Neural cell (in vitro differentiated cells): Measurements from ENCODE around the gene ZNF189. TPM values are rescaled to one million over a fixed set of nuclear protein-coding genes. Genes with fewer than 3 reads are reported as not detected.

ENCODE experiments used
- H2AFZ ChIP-seq: fragments of 200-600, 300-800 bp; sonication (generic), shearing (Covaris generic); 2 replicates; pipeline ENCODE4 v1.6.0; 2014; ENCODE audit warnings: low read depth, mild to moderate bottlenecking, antibody characterized with exemption, low read length, moderate library complexity
- H3F3A ChIP-seq: fragments of 200-600 bp; shearing (Covaris generic); 2 replicates; pipeline ENCODE4 v1.6.1; 2016; ENCODE audit warnings: mild to moderate bottlenecking, moderate library complexity, mixed read lengths, antibody characterized with exemption, low read length; ENCODE audit not compliant: insufficient read depth, poor library complexity, severe bottlenecking
- H3K27ac ChIP-seq: fragments of 200-600, 300-800 bp; sonication (generic), shearing (Covaris generic); 2 replicates; pipeline ENCODE4 v1.5.1; 2014; ENCODE audit warnings: mild to moderate bottlenecking, low read length, moderate library complexity
- H3K27me3 ChIP-seq: fragments of 300-800, 200-600 bp; sonication (generic), shearing (Covaris generic); 2 replicates; pipeline ENCODE4 v1.6.0; 2014; ENCODE audit warnings: mild to moderate bottlenecking, low read depth, low read length, moderate library complexity; ENCODE audit not compliant: insufficient read depth
- H3K36me3 ChIP-seq: fragments of 300-800, 200-600 bp; sonication (generic), shearing (Covaris generic); 2 replicates; pipeline ENCODE4 v1.5.1; 2014; ENCODE audit warnings: mild to moderate bottlenecking, antibody characterized with exemption, low read length, moderate library complexity; ENCODE audit not compliant: insufficient read depth
- H3K4me2 ChIP-seq: fragments of 300-800, 200-600 bp; sonication (generic), shearing (Covaris generic); 2 replicates; pipeline ENCODE4 v1.6.0; 2014; ENCODE audit warnings: mild to moderate bottlenecking, low read length
- H3K4me3 ChIP-seq: fragments of 300-800, 200-600 bp; sonication (generic), shearing (Covaris generic); 2 replicates; pipeline ENCODE4 v1.5.1; 2014; ENCODE audit warnings: mild to moderate bottlenecking, low read length, moderate library complexity
- H3K79me2 ChIP-seq: fragments of 200-600 bp; shearing (Covaris generic); replicated peaks from 2 replicates; pipeline ENCODE4 v1.6.0; 2014; ENCODE audit warnings: mild to moderate bottlenecking, low read length, moderate library complexity; ENCODE audit not compliant: insufficient read depth
- H3K9ac ChIP-seq: fragments of 300-800, 200-600 bp; sonication (generic), shearing (Covaris generic); 2 replicates; pipeline ENCODE4 v1.6.1; 2016; ENCODE audit warnings: mild to moderate bottlenecking, low read length, mixed read lengths
- H3K9me2 ChIP-seq: fragments of 200-600 bp; shearing (Covaris generic); 2 replicates; pipeline ENCODE4 v1.6.1; 2016; ENCODE audit warnings: mild to moderate bottlenecking, low read length, mixed read lengths; ENCODE audit not compliant: insufficient read depth
- H3K9me3 ChIP-seq: fragments of 200-600, 300-800 bp; sonication (generic), shearing (Covaris generic); 2 replicates; pipeline ENCODE4 v1.6.1; 2016; ENCODE audit warnings: mild to moderate bottlenecking, mixed run types, low read length, moderate library complexity, mixed read lengths
- H4K20me1 ChIP-seq: fragments of 200-600 bp; shearing (Covaris generic); 2 replicates; pipeline ENCODE4 v1.6.1; 2016; ENCODE audit warnings: mild to moderate bottlenecking, mixed run types; ENCODE audit not compliant: insufficient read depth
- EP300 ChIP-seq: fragments of 450-650 bp; conservative IDR thresholded peaks from 2 replicates; pipeline ENCODE4 v1.6.1; 2014; ENCODE audit warnings: antibody characterized with exemption, mild to moderate bottlenecking, moderate library complexity; ENCODE audit not compliant: poor library complexity, severe bottlenecking
- EZH2 ChIP-seq: fragments of 200-600, 300-800 bp; shearing (Covaris generic), sonication (generic); IDR thresholded peaks from 2 replicates; pipeline ENCODE4 v1.6.1; 2014; ENCODE audit warnings: antibody characterized with exemption, low read length, borderline replicate concordance, mild to moderate bottlenecking; ENCODE audit not compliant: insufficient read depth, poor library complexity, severe bottlenecking
- MXI1 ChIP-seq: fragments of 450-650 bp; conservative IDR thresholded peaks from 2 replicates; pipeline ENCODE4 v1.6.1; 2014; ENCODE audit warnings: antibody characterized with exemption, mild to moderate bottlenecking; ENCODE audit not compliant: poor library complexity, severe bottlenecking
- POLR2AphosphoS5 ChIP-seq: IDR thresholded peaks from 2 replicates; pipeline ENCODE4 v1.6.1; 2012
- RAD21 ChIP-seq: fragments of 450-650 bp; conservative IDR thresholded peaks from 2 replicates; pipeline ENCODE4 v1.6.1; 2014; ENCODE audit warnings: antibody characterized with exemption, mild to moderate bottlenecking, moderate library complexity
- SMC3 ChIP-seq: fragments of 450-650 bp; conservative IDR thresholded peaks from 2 replicates; pipeline ENCODE4 v1.6.1; 2014; ENCODE audit warnings: antibody characterized with exemption, mild to moderate bottlenecking, moderate library complexity; ENCODE audit not compliant: poor library complexity
- TAF1 ChIP-seq: IDR thresholded peaks from 2 replicates; pipeline ENCODE4 v1.6.1; 2012; ENCODE audit warnings: low read depth
- polyA plus RNA-seq: library from polyadenylated mRNA; depleted of rRNA; stranded (reverse); fragments of >200 nt; gene quantifications from 2 replicates; pipeline ENCODE4 v1.2.3, GENCODE V29; 2014
- TF ChIP-seq, protein P1 (sequence below): IDR thresholded peaks from 2 replicates; pipeline ENCODE4 v1.6.1; 2012; ENCODE audit warnings: borderline replicate concordance
- TF ChIP-seq, protein P2 (sequence below): fragments of 450-650 bp; IDR thresholded peaks from 2 replicates; pipeline ENCODE4 v1.5.1; 2014; ENCODE audit warnings: antibody characterized with exemption, mild to moderate bottlenecking, moderate library complexity; ENCODE audit not compliant: poor library complexity, severe bottlenecking

Gene ZNF189
- polyA plus RNA-seq, 1 donor from 2014 or later = 28.0 TPM

DNA sequence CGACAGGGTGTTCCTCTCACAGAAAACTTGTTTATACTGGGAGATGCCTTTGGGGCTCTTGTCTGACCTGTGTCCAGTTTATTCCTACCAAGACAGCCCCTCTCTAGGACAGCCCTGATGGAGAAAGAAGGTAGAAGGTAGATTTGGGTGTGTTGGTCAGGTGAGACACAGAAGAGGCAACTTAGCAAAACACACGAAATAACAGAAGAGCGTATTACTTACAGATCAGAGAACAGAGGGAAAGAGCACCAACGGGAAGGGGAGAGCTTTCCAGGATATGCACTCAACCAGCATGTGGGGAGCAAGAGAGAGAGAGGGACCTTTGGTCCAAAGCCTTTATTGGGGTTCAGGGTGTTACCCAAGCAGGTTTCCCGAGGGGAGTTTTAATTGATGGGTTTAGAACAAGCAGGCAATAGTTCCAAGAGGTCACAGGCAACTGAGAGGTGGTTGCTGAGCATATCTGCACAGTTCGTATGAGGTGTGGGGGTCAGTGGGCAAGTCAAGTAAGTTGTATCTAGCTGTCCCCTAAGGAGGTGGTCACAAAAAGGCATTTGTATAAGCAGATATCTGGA lies 45.7 kb upstream of the ZNF189 start:
- H3K27ac ChIP-seq = no peak overlapping the region
- no peak for TF ChIP-seq TAF1
- no peak for TF ChIP-seq EZH2
- no peak for TF ChIP-seq RAD21
- TF ChIP-seq MXI1 = no peak
- TF ChIP-seq, protein P1, sequence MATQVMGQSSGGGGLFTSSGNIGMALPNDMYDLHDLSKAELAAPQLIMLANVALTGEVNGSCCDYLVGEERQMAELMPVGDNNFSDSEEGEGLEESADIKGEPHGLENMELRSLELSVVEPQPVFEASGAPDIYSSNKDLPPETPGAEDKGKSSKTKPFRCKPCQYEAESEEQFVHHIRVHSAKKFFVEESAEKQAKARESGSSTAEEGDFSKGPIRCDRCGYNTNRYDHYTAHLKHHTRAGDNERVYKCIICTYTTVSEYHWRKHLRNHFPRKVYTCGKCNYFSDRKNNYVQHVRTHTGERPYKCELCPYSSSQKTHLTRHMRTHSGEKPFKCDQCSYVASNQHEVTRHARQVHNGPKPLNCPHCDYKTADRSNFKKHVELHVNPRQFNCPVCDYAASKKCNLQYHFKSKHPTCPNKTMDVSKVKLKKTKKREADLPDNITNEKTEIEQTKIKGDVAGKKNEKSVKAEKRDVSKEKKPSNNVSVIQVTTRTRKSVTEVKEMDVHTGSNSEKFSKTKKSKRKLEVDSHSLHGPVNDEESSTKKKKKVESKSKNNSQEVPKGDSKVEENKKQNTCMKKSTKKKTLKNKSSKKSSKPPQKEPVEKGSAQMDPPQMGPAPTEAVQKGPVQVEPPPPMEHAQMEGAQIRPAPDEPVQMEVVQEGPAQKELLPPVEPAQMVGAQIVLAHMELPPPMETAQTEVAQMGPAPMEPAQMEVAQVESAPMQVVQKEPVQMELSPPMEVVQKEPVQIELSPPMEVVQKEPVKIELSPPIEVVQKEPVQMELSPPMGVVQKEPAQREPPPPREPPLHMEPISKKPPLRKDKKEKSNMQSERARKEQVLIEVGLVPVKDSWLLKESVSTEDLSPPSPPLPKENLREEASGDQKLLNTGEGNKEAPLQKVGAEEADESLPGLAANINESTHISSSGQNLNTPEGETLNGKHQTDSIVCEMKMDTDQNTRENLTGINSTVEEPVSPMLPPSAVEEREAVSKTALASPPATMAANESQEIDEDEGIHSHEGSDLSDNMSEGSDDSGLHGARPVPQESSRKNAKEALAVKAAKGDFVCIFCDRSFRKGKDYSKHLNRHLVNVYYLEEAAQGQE = no peak
- TF ChIP-seq, protein P2, sequence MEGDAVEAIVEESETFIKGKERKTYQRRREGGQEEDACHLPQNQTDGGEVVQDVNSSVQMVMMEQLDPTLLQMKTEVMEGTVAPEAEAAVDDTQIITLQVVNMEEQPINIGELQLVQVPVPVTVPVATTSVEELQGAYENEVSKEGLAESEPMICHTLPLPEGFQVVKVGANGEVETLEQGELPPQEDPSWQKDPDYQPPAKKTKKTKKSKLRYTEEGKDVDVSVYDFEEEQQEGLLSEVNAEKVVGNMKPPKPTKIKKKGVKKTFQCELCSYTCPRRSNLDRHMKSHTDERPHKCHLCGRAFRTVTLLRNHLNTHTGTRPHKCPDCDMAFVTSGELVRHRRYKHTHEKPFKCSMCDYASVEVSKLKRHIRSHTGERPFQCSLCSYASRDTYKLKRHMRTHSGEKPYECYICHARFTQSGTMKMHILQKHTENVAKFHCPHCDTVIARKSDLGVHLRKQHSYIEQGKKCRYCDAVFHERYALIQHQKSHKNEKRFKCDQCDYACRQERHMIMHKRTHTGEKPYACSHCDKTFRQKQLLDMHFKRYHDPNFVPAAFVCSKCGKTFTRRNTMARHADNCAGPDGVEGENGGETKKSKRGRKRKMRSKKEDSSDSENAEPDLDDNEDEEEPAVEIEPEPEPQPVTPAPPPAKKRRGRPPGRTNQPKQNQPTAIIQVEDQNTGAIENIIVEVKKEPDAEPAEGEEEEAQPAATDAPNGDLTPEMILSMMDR = no peak
- TF ChIP-seq SMC3 = no peak
- no peak for TF ChIP-seq POLR2AphosphoS5
- no peak for TF ChIP-seq EP300
- no peaks in the 10 kb centered on the region for H4K20me1 ChIP-seq

DNA sequence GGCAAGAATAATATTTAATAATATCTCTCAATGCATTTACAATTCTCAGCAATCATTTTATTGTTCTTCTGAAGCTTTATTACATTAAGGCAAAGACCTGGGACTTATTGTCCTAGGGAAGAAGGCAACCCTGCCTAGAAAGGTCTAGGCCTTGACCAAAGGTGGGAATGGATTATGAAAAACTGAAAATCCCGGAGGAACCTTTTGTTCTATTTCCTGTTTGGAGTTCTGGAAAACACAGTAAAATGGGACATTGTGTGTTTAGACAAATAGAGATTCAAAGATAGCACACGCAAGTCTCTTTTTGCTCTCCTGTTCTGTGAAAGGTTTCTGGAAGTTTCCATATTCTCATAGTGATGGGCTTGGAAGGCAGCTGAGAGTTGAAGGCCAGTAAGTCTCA lies 45.0 kb upstream of the ZNF189 start:
- Histone ChIP-seq H3K36me3 (no peaks in the 10 kb centered on the region), H3K9ac (no peak overlapping the region), H3K4me2 (no peak overlapping the region), H3K27me3 (no peaks in the 10 kb centered on the region), H3K9me3 (no peaks in the 10 kb centered on the region), H3F3A (no peaks in the 10 kb centered on the region), H3K9me2 (no peaks in the 10 kb centered on the region), H2AFZ (no peak overlapping the region), H3K79me2 (no peaks in the 10 kb centered on the region), H3K4me3 (no peak overlapping the region), H3K27ac (no peak overlapping the region), H4K20me1 (no peaks in the 10 kb centered on the region)
- no peak for TF ChIP-seq MXI1
- TF ChIP-seq, protein P2 = no peak
- TF ChIP-seq EZH2 = no peak
- TF ChIP-seq EP300 = no peak
- TF ChIP-seq SMC3 = no peak
- TF ChIP-seq POLR2AphosphoS5 = no peak
- TF ChIP-seq RAD21 = no peak
- TF ChIP-seq TAF1 = no peak
- TF ChIP-seq, protein P1 = no peak

More for the DNA sequence above, 45.7 kb upstream of the ZNF189 start:
- Histone ChIP-seq H3K27me3 (no peaks in the 10 kb centered on the region), H3K9me3 (no peaks in the 10 kb centered on the region), H3K36me3 (no peaks in the 10 kb centered on the region), H3K79me2 (no peaks in the 10 kb centered on the region), H2AFZ (no peak overlapping the region), H3K9ac (no peak overlapping the region), H3K9me2 (no peaks in the 10 kb centered on the region), H3F3A (no peaks in the 10 kb centered on the region), H3K4me2 (no peak overlapping the region), H3K4me3 (no peak overlapping the region)
